HCEC 1CT (cell line): ENCODE results near the gene PHAF1.

Experiments
- DNase-seq: peaks from one replicate; pipeline ENCODE4 v3.0.0-alpha.2; 2017

PHAF1 gene

DNA sequence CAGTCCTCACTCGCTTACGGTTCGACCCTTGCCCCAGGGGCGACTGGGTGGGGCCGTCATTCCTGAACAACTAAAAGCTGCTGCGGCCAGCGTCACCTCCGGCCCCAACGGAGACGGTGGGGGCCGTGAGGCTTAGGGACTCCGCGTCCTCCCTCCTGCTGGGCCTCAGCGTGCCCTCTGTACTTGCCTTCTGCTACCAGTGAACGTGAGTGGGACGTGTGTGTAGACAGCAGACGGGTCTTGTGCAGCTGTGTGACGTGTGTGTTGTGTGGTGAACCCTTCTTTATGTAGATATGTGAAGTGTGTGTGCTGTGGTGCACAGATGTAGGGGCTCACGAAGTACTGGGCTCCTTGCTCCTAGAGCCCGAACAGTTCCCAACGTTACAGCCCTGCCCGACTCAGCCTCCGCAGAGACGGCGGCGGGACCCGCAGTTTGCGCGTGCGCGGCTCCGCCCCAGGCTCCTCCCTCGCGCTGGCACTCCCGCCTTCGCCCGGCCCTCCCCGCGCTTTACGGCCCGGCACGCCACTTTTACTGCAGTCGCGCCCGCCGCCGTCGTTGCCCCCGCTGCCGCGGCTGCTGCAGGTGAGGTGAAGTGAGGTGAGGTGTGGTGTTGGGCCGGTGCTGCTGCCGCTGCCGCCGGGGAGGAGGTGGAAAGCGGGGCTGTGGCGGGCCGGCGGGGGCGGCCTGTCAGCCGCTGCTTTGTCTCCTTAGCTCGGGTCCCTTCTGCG is at the start of gene PHAF1:
Gene PHAF1 (plus strand): TSS at position 535 of the 729 bp plus-strand sequence. CDS start 235 bp downstream, outside the sequence.
- peak; percentile 85 for DNase-seq

- DNase-seq, result no peak
These were observed 46.7 kb upstream of the PHAF1 start for GRCh38 chr16:67063008-67063407.

DNA sequence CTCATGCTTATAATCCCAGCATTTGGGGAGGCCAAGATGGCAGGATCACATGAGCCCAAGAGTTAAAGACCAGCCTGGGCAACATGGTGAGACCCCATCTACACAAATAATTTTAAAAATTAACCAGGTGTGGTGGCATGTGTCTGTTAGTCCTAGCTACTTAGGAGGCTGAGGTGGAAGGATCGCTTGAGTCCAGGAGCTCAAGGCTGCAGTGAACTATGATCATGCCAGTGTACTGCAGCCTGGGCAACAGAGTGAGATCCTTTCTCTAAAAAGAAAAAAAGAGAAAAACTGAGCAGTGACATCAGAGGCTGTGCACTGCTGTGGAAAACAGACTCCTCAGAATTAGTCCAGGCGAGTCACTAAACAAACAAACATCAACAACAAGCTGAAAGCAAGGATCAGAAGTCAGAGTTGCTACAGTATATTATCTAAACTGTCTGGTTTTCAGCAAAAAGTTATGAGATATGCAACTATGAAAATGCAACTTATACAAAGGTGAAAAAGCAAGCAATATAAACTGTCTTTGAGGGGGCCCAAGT is 41.5 kb upstream of the PHAF1 start:
- DNase-seq, result peak; percentile 17

DNA sequence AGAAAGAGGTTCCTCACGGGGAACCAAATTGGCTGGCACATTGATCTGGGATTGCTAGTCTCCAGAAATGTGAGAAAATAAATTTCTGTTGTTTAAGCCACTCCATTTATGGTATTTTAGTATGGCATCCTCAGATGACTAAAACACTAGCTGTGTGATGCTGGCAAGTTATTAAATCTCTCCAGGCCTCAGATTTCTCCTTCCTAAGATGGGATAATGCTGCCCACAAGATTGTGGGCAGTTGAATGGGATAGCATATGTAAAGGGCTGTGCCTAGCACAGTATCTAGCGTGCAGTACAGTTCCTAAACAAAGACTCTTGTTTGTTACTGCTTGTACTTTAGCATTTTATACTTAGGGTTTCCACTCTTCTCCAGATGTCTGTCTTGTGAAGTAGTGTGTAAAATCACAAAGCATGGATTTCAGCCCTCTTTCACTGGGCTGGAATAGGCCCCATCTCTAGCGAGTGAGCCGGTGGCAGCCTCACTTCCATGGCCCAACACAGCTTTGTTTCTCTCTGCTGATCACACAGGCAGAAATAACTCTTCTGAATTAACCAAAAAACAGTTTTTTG is 38.2 kb upstream of the PHAF1 start:
- no peak for DNase-seq

- no peak for DNase-seq
These were observed 34.4 kb upstream of the PHAF1 start for GRCh38 chr16:67075331-67075730.

DNA sequence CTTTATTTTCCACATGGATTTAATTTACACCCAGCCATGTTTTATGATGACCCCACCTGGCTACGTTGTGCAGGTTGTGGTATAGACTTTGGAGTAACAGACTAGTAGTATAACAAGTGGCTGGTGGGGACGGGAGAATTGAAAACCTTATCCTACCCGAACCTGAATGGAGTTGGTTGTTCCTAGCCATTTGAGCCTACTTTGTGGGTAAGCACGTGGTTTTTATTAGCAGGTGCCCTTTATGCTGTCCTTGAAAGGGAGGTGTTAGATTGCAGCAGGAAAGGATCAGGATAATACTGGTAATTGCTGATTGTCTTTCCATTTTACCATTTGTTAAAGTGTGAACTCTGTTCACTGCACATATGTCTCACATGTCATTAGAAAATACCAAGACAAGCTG is 31.9 kb upstream of the PHAF1 start:
- DNase-seq, result no peak

DNA sequence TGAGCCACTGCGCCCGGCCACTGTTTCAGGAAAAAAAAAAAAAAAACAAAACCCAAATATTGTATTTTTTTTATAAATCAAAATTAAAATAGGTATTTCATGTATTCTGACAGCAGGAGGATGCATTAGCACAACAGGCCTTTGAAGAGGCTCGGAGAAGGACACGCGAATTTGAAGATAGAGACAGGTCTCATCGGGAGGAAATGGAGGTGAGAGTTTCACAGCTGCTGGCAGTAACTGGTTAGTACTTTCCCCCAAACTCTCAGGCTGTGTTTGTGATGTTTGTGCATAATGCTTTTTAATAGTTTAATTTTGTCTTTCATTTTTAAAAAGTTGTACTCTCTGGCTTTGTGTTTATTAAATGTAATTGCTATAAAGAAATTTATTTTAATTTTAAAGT is 27.6 kb upstream of the PHAF1 start:
- DNase-seq, result no peak

- DNase-seq, result no peak
These were observed 26.9 kb upstream of the PHAF1 start for GRCh38 chr16:67082891-67083290.

GRCh38 chr16:67084345-67085028 is 25.3 kb upstream of the PHAF1 start:
- no peak for DNase-seq

DNA sequence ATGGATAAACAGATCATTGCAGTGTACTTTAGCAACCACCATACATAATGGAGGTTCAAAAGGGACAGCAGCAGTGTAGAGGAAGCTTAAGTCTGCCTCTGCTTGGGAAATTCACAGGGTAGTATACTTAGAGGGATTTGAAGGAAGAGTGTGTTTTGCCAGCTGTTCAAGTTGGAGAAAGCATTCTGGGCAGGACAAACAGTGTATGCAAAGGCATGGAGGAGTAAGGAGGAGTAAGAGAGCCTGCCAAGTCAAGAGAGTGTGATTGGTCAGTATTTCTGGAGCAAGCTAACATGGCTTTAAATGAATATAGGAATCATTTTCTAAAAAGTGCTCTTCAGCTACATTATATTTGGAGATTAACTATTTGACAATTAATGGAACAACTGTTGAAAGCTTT is 22.9 kb upstream of the PHAF1 start:
- no peak for DNase-seq

DNA sequence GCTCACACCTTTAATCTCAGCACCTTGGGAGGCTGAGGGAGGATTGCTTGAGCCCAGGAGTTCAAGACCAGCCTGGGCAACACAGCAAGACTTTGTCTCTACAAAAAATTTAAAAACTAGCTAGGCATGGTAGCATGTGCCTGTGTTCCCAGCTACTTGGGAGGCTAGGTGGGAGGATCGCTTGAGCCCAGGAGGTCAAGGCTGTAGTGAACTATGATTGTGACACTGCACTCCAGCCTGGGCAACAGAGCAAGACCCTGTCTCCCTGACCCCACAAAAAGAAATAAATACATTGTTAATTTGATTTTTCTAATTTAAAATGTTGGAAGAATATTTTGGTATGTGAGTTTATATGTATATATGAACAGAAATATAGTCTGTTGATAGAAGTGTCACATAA is 22.4 kb upstream of the PHAF1 start:
- no peak for DNase-seq

GRCh38 chr16:67087803-67088202 is 21.9 kb upstream of the PHAF1 start:
- no peak for DNase-seq

DNA sequence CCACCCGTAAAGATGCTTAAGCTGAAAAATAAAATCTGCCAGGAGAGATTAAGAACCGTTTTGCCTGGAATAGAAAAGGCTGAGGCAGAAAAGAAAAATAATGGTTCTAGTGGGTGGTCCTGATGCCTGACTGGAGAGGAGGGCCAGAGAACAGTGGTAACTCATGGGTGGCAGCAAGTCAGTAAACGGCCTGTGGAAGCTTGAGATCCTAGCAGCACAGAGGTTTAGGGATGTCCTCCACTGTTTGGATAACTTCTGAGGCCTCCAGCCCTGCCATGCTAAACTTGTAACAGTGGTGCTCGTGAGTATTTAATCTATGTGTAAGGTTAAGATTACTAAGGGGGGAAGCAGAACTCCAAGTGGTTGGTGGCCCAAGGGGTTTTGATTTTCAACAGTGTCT is 21.2 kb upstream of the PHAF1 start:
- DNase-seq, result no peak

DNA sequence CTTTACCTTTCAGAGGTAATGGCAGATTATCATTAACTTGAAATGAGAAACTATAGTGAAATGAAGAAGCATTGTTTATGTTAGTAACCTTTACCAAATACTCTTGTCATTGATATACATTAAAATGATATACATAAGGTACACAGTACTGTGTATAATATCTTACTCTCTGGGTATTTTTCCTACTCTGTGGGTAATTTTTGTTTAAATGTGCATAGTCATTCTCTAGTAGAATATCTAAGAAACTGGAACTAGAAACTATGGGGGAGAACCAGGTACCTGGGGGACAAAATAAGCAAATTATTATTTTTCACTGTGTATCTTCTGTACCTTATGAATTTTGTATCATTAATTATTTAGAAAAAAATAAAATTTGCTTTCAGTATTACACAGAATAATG is 20.6 kb upstream of the PHAF1 start:
- DNase-seq, result no peak

GRCh38 chr16:67091906-67092566 is 17.7 kb upstream of the PHAF1 start:
- DNase-seq, result peak; percentile 52

- DNase-seq, result no peak
These were observed 16.5 kb upstream of the PHAF1 start for GRCh38 chr16:67093098-67093726.

DNA sequence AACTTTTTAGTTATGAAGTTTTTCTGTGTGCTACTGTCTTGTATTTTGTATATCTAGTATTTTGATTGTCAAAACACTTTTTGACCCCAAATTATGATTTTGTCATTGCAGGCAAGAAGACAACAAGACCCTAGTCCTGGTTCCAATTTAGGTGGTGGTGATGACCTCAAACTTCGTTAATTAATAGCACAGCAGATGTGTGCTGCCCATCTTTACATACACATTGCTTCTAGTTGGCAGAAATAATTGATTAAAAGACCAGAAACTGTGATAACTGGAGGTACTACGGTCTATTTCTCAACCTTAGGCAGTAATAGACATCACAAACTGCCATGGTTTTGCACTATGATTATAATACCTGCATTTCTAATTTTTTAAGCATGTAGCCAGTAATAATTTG is 11.1 kb upstream of the PHAF1 start:
- DNase-seq, result no peak

- DNase-seq, result peak; percentile 24
These were observed 9.0 kb upstream of the PHAF1 start for GRCh38 chr16:67100569-67101310.

- DNase-seq, result peak; percentile 51
These were observed 8.2 kb upstream of the PHAF1 start for GRCh38 chr16:67101311-67102082.

DNA sequence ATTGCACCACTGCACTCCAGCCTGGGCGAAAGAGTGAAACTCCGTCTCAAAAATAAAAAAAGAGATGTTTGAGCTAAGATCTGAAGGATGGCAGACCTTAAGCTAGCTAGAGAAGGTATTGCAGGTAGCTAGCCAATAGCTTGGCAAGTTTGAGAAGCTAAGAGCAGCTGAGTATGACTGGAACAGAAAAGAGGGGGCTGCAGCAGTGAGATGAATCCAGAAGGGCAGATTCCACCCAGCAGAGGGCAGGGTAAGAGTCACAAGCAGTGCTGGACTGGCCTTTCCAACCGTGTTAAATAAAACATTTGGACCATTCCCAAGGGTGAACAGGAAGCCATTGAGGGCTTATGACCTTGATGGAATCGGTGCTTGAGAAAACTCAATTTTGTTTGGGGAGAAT is 5.7 kb upstream of the PHAF1 start:
- peak; percentile 66 for DNase-seq

DNA sequence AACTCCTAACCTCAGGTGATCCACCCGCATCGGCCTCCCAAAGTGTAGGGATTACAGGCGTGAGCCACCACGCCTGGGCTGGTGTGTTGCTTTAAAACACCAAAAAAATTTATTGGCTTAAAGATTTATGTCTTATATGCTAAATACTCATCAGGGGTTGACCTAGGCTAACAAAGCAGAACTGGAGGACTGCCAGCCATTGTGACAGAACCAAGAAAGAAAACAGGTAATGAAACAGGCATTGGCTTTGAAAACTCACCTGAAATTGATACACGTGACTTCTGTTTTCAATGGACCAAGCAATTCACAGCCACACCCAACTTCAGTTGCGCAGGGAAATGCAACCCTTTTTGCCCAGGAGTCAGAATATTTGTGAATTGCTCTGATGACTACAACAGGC is 4.9 kb upstream of the PHAF1 start:
- DNase-seq, result no peak
